Neuronal stem cell (in vitro differentiated cells): ENCODE results near the gene PFN3.
A peak's percentile ranks its signal among the peaks of the same experiment; 100 is the strongest.

ENCODE experiments used
- DNase-seq: peaks from one replicate; pipeline ENCODE4 v3.0.0-alpha.2; 2013; ENCODE audit warnings: low spot score
- H2AFZ ChIP-seq: one replicate; pipeline ENCODE4 v1.6.1; 2013; ENCODE audit warnings: mild to moderate bottlenecking, low read length, inconsistent platforms
- H2AK5ac ChIP-seq: 2 replicates; pipeline ENCODE4 v1.6.1; 2013; ENCODE audit warnings: low read depth, mild to moderate bottlenecking, inconsistent platforms, low read length, moderate library complexity, mixed read lengths
- H2BK120ac ChIP-seq: 2 replicates; pipeline ENCODE4 v1.6.1; 2013; ENCODE audit warnings: low read depth, mild to moderate bottlenecking, inconsistent platforms, low read length, moderate library complexity, mixed read lengths
- H2BK12ac ChIP-seq: one replicate; pipeline ENCODE4 v1.6.1; 2013; ENCODE audit warnings: low read length, inconsistent platforms
- H2BK15ac ChIP-seq: 2 replicates; pipeline ENCODE4 v1.6.1; 2013; ENCODE audit warnings: mild to moderate bottlenecking, low read length, inconsistent platforms, mixed read lengths
- H2BK5ac ChIP-seq: one replicate; pipeline ENCODE4 v1.6.1; 2013; ENCODE audit warnings: inconsistent platforms, mild to moderate bottlenecking, low read length, moderate library complexity
- H3K14ac ChIP-seq: one replicate; pipeline ENCODE4 v1.6.1; 2013; ENCODE audit warnings: low read length, inconsistent platforms
- H3K18ac ChIP-seq: 2 replicates; pipeline ENCODE4 v1.6.1; 2013; ENCODE audit warnings: low read length, inconsistent platforms
- H3K23ac ChIP-seq: 2 replicates; pipeline ENCODE4 v1.6.1; 2013; ENCODE audit warnings: low read depth, mild to moderate bottlenecking, mixed read lengths, low read length, inconsistent platforms; ENCODE audit not compliant: poor library complexity
- H3K27ac ChIP-seq: replicated peaks from 3 replicates; pipeline ENCODE4 v1.5.1; 2013; ENCODE audit warnings: low read length, inconsistent platforms
- H3K27me3 ChIP-seq, 3 experiments: 2 replicates each; pipeline ENCODE4 v1.6.1; 2013; ENCODE audit warnings: low read length in 3 of 3, mild to moderate bottlenecking in 2 of 3, inconsistent platforms in 1 of 3, low read depth in 1 of 3, mixed read lengths in 1 of 3, moderate library complexity in 1 of 3; ENCODE audit not compliant: control insufficient read depth in 3 of 3, insufficient read depth in 3 of 3
- H3K36me3 ChIP-seq, 2 donors: replicated peaks in 1 of 2; 2 replicates each; pipeline ENCODE4 v1.6.1; 2013; ENCODE audit warnings: low read length in 2 of 2; ENCODE audit not compliant: control insufficient read depth in 2 of 2, insufficient read depth in 2 of 2
- H3K4ac ChIP-seq: 2 replicates; pipeline ENCODE4 v1.6.1; 2013; ENCODE audit warnings: inconsistent platforms, mild to moderate bottlenecking, low read length, moderate library complexity
- H3K4me1 ChIP-seq, 2 donors: 1 replicate in 1 of 2; 2 replicates in 1 of 2; pipeline ENCODE4 v1.6.1; 2013; ENCODE audit warnings: low read length in 2 of 2, low read depth in 1 of 2; ENCODE audit not compliant: control insufficient read depth in 2 of 2, insufficient read depth in 1 of 2
- H3K4me2 ChIP-seq: one replicate; pipeline ENCODE4 v1.6.1; 2013; ENCODE audit warnings: mild to moderate bottlenecking, low read length, inconsistent platforms; ENCODE audit not compliant: insufficient read depth, poor library complexity, severe bottlenecking
- H3K4me3 ChIP-seq, 2 donors: 2 replicates each; pipeline ENCODE4 v1.5.1; 2013; ENCODE audit warnings: low read length in 2 of 2, mild to moderate bottlenecking in 2 of 2, inconsistent platforms in 1 of 2, moderate library complexity in 1 of 2
- H3K79me1 ChIP-seq: one replicate; pipeline ENCODE4 v1.6.1; 2013; ENCODE audit warnings: low read depth, mild to moderate bottlenecking, inconsistent platforms, low read length, moderate library complexity
- H3K9ac ChIP-seq: one replicate; pipeline ENCODE4 v1.6.1; 2013; ENCODE audit warnings: mild to moderate bottlenecking, low read depth, low read length, inconsistent platforms; ENCODE audit not compliant: poor library complexity
- H3K9me3 ChIP-seq, 2 donors: replicated peaks in 1 of 2; 2 replicates each; pipeline versions ENCODE3 to v1.6.1; 2013; ENCODE audit warnings: low read length in 2 of 2, mild to moderate bottlenecking in 2 of 2, inconsistent platforms in 1 of 2, low read depth in 1 of 2, mixed read lengths in 1 of 2, moderate library complexity in 1 of 2; ENCODE audit not compliant: control insufficient read depth in 2 of 2, insufficient read depth in 1 of 2
- H4K8ac ChIP-seq: one replicate; pipeline ENCODE4 v1.6.1; 2013; ENCODE audit warnings: low read depth, mild to moderate bottlenecking, inconsistent platforms, low read length, moderate library complexity
- H4K91ac ChIP-seq: one replicate; pipeline ENCODE4 v1.6.1; 2013; ENCODE audit warnings: low read length, low read depth, mild to moderate bottlenecking, inconsistent platforms; ENCODE audit not compliant: poor library complexity
- whole genome bisulfite sequencing, 2 donors: extraction: QIAGEN DNeasy Blood & Tissue Kit; methylation state at CpG; one replicate each; pipeline ENCODE4 v1.1.7; 2013; ENCODE audit warnings: missing lambda C conversion rate in 2 of 2, mixed read lengths in 1 of 2; ENCODE audit not compliant: insufficient read length in 2 of 2, insufficient replicate concordance in 1 of 2; ENCODE audit errors: extremely low coverage in 2 of 2; 5-methylcytosine and 5-hydroxymethylcytosine counted together

The PFN3 gene

DNA sequence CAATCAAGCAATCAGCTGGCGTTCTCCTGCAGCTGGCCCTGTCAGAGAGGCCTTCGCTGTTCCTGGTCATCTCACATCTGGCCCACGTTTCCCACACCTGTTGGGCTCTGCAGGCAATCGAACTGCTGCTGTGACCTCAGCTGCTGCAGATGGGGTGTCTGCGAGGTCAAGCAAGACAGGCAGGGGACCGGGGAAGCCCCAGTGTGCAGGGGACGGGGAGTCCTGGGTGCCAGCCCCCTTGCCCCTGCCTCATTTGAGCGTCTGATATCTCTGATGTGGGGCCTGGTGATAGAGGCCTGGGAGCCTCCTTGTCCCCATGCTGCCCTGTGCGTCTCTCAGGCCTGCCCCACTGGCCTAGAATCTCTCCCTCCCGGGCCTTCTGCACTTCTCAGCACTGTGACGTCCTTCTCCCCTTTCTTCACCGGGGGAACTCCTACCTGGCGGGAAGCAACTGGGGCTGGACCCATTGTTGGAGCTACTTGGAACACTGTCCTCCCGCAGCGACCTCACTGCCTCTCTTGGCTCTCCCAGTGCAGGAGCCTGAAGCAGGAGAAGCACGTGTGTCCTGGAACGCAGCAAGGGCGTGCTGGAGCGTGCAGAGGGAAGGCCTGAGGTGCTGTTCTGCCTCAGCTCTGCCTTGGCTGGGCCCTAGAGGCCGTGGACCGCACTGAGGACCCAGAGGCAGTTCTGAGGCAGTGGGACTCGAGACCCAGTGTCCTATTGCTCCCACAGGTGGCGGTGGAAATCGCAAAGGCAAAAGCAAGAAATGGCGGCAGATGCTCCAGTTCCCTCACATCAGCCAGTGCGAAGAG lies 29.9 kb upstream of the PFN3 start:
- Histone ChIP-seq H3K9me3 (no peaks in the 10 kb centered on the region), H3K4me2 (no peak overlapping the region), H2BK15ac (no peak overlapping the region), H2BK5ac (no peak overlapping the region), H3K4ac (no peak overlapping the region), H4K8ac (no peak overlapping the region), H3K27ac (no peak overlapping the region), H3K36me3 (peaks cover 32 to 57% of the 10 kb centered on the region in 2 donors), H3K27me3 (no peaks in the 10 kb centered on the region), H2BK120ac (no peak overlapping the region), H3K18ac (no peak overlapping the region), H3K9ac (no peak overlapping the region), H3K4me3 (no peak overlapping the region), H2AK5ac (no peak overlapping the region), H3K79me1 (peaks cover 4% of the 10 kb centered on the region), H2BK12ac (peak overlapping the region; percentile 14), H3K4me1 (peaks cover 14 to 16% of the 10 kb centered on the region in 2 donors), H4K91ac (no peak overlapping the region), H2AFZ (no peak overlapping the region), H3K14ac (no peak overlapping the region), H3K23ac (peak overlapping the region; percentile 37)
- DNase-seq, result no peak
- WGBS, 2 donors, result no CpG with 5 or more reads among the region's 26 CpGs

DNA sequence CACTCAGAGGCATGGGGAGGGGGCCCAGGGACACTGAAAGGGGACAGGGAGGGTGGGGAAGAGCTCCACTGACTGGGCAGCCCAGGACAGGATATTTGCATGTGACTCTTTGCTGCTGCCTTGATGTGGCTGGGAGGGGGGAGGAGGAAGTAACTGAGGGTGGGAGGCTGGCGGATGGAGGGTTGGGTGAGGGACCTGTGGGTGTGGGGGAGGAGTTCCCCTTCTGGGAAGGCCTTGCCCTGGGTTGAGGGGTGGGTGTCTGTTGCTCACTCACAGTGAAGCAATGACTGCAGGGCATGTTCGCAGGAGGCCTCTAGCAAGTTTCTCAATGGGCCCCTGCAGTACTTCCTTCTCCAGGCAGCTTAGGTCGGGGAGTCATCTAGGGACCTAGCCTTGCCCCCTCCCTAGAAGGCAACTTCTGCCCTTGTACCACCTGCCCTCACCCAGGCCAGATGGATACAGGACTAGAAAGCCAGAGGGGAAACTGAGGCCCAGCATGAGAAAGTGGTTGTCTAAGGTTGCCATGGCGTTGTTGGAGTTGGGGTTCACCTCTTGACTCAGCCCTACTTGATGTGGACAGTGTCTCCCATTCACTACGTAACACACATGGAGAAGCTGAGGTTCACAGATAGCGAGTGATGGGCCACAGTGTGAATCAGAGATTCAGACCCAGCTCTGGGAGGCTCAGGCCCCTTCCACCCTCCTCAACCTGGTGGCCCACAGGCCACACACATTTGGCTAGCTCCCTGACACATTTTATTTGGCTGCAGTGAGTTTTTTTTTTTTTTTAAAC lies 29.0 kb upstream of the PFN3 start:
- no peak for DNase-seq
- Histone ChIP-seq H2AK5ac (no peak overlapping the region), H3K36me3 (peaks cover 26 to 48% of the 10 kb centered on the region in 2 donors), H3K79me1 (peaks cover 4% of the 10 kb centered on the region), H3K27ac (no peak overlapping the region), H3K27me3 (no peaks in the 10 kb centered on the region), H2BK12ac (no peak overlapping the region), H4K8ac (no peak overlapping the region), H3K9ac (no peak overlapping the region), H3K9me3 (no peaks in the 10 kb centered on the region), H3K4me2 (no peak overlapping the region), H2BK5ac (no peak overlapping the region), H4K91ac (no peak overlapping the region), H2AFZ (no peak overlapping the region), H2BK120ac (no peak overlapping the region), H2BK15ac (no peak overlapping the region), H3K18ac (no peak overlapping the region), H3K23ac (no peak overlapping the region), H3K4ac (no peak overlapping the region), H3K14ac (no peak overlapping the region), H3K4me3 (no peak overlapping the region), H3K4me1 (peaks cover 15 to 16% of the 10 kb centered on the region in 2 donors)
- WGBS, 2 donors, result no CpG with 5 or more reads among the region's 6 CpGs

DNA sequence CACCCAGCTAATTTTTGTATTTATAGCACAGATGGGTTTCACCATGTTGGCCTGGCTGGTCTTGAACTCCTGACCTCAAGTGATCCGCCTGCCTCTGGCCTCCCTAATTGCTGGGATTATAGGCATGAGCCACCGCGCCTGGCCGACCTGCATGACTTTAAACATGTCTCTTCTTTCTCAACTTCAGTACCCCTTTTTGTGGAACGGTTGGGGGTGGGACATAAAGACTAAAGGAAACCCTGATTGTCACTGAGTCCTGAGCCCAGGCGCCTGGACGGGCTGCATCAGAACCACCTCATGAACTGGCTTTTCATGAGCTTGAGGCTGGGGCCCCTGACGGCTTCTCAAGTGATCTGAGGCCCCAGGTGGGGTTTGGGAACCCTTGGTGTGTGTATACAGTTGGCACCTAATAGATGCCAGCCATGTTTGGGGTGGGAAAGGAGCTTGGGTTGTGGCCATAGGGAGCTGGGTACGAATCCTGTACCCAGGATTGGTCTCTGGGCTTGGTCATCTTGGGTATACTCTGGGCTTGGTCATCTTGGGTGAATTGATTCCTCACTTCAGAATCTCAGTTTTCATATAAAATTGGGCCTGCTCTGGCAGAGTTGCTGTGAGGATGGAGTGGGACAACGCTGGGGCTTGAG lies 28.2 kb upstream of the PFN3 start:
- Histone ChIP-seq H3K27ac (no peak overlapping the region), H2AK5ac (no peak overlapping the region), H3K23ac (no peak overlapping the region), H4K91ac (no peak overlapping the region), H3K4ac (no peak overlapping the region), H2AFZ (no peak overlapping the region), H3K4me3 (no peak overlapping the region), H4K8ac (no peak overlapping the region), H2BK12ac (no peak overlapping the region), H3K4me2 (no peak overlapping the region), H3K18ac (no peak overlapping the region), H3K79me1 (peaks cover 4% of the 10 kb centered on the region), H3K27me3 (peaks cover 0 to 4% (median 0%) of the 10 kb centered on the region in 3 experiments), H3K4me1 (peaks cover 15 to 16% of the 10 kb centered on the region in 2 donors), H3K14ac (no peak overlapping the region), H3K9me3 (no peaks in the 10 kb centered on the region), H2BK5ac (no peak overlapping the region), H2BK15ac (no peak overlapping the region), H3K9ac (no peak overlapping the region), H3K36me3 (peaks cover 19 to 41% of the 10 kb centered on the region in 2 donors), H2BK120ac (no peak overlapping the region)
- no peak for DNase-seq
- no CpG with 5 or more reads among the region's 10 CpGs for WGBS, 2 donors
